Astrocyte (in vitro differentiated cells and primary cell): ENCODE measurements around the gene CYBA. TPM values are rescaled to one million over a fixed set of nuclear protein-coding genes. Genes with fewer than 3 reads are reported as not detected.
A peak's percentile ranks its signal among the peaks of the same experiment; 100 is the strongest.

Experiments used
- DNase-seq: peaks from one replicate; pipeline ENCODE4 v3.0.0-alpha.2; 2010; ENCODE audit warnings: low read depth
- FAIRE-seq: peaks from 2 replicates; lab custom pipeline; 2011; peaks lifted over from hg19 to GRCh38; lab: Jason Lieb, UNC
- H2AFZ ChIP-seq: 2 replicates; pipeline ENCODE4 v1.6.0; 2012; ENCODE audit warnings: low read depth, low read length, inconsistent platforms
- H3K27ac ChIP-seq: 2 replicates; pipeline ENCODE4 v1.5.1; 2011; ENCODE audit warnings: low read depth, low read length, inconsistent platforms
- H3K27me3 ChIP-seq: 2 replicates; pipeline ENCODE4 v1.6.0; 2011; ENCODE audit warnings: low read length, inconsistent platforms; ENCODE audit not compliant: insufficient read depth
- H3K36me3 ChIP-seq: 2 replicates; pipeline ENCODE4 v1.5.1; 2011; ENCODE audit warnings: low read length, inconsistent platforms; ENCODE audit not compliant: insufficient read depth
- H3K4me1 ChIP-seq: 2 replicates; pipeline ENCODE4 v1.5.1; 2011; ENCODE audit warnings: low read length, inconsistent platforms; ENCODE audit not compliant: insufficient read depth
- H3K4me2 ChIP-seq: 2 replicates; pipeline ENCODE4 v1.6.0; 2012; ENCODE audit warnings: low read length, inconsistent platforms
- H3K4me3 ChIP-seq: 2 replicates; pipeline ENCODE4 v1.5.1; 2011; ENCODE audit warnings: low read depth, mild to moderate bottlenecking, low read length, inconsistent platforms; ENCODE audit not compliant: insufficient read depth
- H3K79me2 ChIP-seq: 2 replicates; pipeline ENCODE4 v1.6.0; 2012; ENCODE audit warnings: mild to moderate bottlenecking, low read length, inconsistent platforms; ENCODE audit not compliant: insufficient read depth
- H3K9ac ChIP-seq: 2 replicates; pipeline ENCODE4 v1.6.0; 2012; ENCODE audit warnings: mild to moderate bottlenecking, low read length, inconsistent platforms
- H3K9me3 ChIP-seq: 2 replicates; pipeline ENCODE4 v1.5.1; 2012; ENCODE audit warnings: low read depth, mild to moderate bottlenecking, low read length, inconsistent platforms; ENCODE audit not compliant: insufficient read depth
- H4K20me1 ChIP-seq: 2 replicates; pipeline ENCODE4 v1.6.0; 2012; ENCODE audit warnings: low read length, inconsistent platforms; ENCODE audit not compliant: insufficient read depth
- H3K27ac Mint-ChIP-seq: one replicate; pipeline ENCODE4 v1.8.0; 2021; ENCODE audit warnings: mild to moderate bottlenecking, mixed read lengths; ENCODE audit not compliant: unreplicated experiment
- H3K27me3 Mint-ChIP-seq: one replicate; pipeline ENCODE4 v1.8.0; 2021; ENCODE audit warnings: low read depth, mixed read lengths; ENCODE audit not compliant: unreplicated experiment
- H3K36me3 Mint-ChIP-seq: one replicate; pipeline ENCODE4 v1.8.0; 2021; ENCODE audit warnings: low read depth, mixed read lengths; ENCODE audit not compliant: unreplicated experiment
- H3K4me1 Mint-ChIP-seq: one replicate; pipeline ENCODE4 v1.8.0; 2021; ENCODE audit warnings: low read depth, mixed read lengths; ENCODE audit not compliant: unreplicated experiment
- H3K4me3 Mint-ChIP-seq: one replicate; pipeline ENCODE4 v1.8.0; 2021; ENCODE audit warnings: mild to moderate bottlenecking, moderate library complexity, mixed read lengths; ENCODE audit not compliant: unreplicated experiment
- H3K9me3 Mint-ChIP-seq: one replicate; pipeline ENCODE4 v1.8.0; 2021; ENCODE audit warnings: mild to moderate bottlenecking, mixed read lengths; ENCODE audit not compliant: unreplicated experiment
- EZH2 ChIP-seq: IDR thresholded peaks from 2 replicates; pipeline ENCODE4 v1.6.1; 2012; ENCODE audit warnings: mild to moderate bottlenecking, low read length, inconsistent platforms; ENCODE audit not compliant: insufficient read depth
- total RNA-seq: library from RNA; stranded (reverse); gene quantifications from 2 replicates; pipeline ENCODE4 v1.2.1, GENCODE V29; 2021
- TF ChIP-seq, protein P1 (sequence below): IDR thresholded peaks from 2 replicates; pipeline ENCODE4 v1.5.1; 2011; ENCODE audit warnings: low read depth, mild to moderate bottlenecking, inconsistent platforms, low read length, moderate library complexity; ENCODE audit not compliant: insufficient read depth

Gene CYBA
- total RNA-seq, 1 donor from 2014 or later, result 236 TPM

DNA sequence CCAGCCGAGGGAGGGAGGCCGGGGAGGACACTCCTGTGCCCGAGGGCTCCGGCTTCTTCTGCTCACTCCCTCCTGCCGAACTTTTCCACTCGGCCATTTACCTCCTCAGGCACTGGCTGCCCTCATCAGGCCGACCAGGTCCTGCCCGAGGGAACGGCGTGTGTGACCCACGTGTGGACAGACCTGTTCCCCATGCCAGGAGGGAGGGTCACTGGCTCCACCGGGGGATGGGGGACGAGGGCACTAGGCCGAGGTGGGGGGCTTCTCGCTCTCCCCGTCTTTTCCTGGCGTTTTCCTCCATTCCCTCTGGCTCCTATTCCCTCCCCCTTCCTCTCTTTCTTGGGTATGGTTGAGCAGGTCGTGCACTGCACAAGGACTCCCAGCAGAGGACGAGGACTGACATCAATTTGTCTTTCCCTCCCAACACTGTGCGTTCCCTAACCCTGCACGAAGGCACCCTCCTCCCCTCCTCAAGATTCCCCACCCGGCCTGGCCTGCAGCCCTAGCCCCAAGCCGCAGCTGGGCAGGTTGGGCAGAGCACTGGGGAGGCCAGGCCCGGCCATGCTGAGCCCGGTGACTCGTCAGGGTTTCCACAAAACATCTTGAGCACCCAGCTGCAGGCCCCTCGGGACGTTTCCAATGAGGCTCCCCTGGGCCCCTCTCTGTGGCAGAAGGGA, 15.7 kb downstream of the CYBA start:
- H3K9me3 ChIP-seq, result no peaks in the 10 kb centered on the region
- H2AFZ ChIP-seq, result no peak overlapping the region
- peaks cover 15% of the 10 kb centered on the region for H3K27me3 ChIP-seq
- H3K4me3 Mint-ChIP-seq, result peak overlapping the region; percentile 68
- H3K79me2 ChIP-seq, result no peaks in the 10 kb centered on the region
- H3K4me2 ChIP-seq, result peak overlapping the region; percentile 81
- H3K4me1 ChIP-seq, result peaks cover 14% of the 10 kb centered on the region
- peaks cover 14% of the 10 kb centered on the region for H4K20me1 ChIP-seq
- DNase-seq (no peak), FAIRE-seq (no peak)
- peaks cover 9% of the 10 kb centered on the region for H3K27me3 Mint-ChIP-seq
- peaks cover 4% of the 10 kb centered on the region for H3K36me3 ChIP-seq
- peak overlapping the region; percentile 28 for H3K4me3 ChIP-seq
- peak overlapping the region; percentile 47 for H3K27ac Mint-ChIP-seq
- no peak overlapping the region for H3K27ac ChIP-seq
- peak overlapping the region; percentile 8 for H3K9ac ChIP-seq
- H3K9me3 Mint-ChIP-seq, result no peaks in the 10 kb centered on the region
- TF ChIP-seq EZH2, result no peak
- TF ChIP-seq, protein P1, sequence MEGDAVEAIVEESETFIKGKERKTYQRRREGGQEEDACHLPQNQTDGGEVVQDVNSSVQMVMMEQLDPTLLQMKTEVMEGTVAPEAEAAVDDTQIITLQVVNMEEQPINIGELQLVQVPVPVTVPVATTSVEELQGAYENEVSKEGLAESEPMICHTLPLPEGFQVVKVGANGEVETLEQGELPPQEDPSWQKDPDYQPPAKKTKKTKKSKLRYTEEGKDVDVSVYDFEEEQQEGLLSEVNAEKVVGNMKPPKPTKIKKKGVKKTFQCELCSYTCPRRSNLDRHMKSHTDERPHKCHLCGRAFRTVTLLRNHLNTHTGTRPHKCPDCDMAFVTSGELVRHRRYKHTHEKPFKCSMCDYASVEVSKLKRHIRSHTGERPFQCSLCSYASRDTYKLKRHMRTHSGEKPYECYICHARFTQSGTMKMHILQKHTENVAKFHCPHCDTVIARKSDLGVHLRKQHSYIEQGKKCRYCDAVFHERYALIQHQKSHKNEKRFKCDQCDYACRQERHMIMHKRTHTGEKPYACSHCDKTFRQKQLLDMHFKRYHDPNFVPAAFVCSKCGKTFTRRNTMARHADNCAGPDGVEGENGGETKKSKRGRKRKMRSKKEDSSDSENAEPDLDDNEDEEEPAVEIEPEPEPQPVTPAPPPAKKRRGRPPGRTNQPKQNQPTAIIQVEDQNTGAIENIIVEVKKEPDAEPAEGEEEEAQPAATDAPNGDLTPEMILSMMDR, result no peak
- H3K4me1 Mint-ChIP-seq, result peaks cover 7% of the 10 kb centered on the region
- H3K36me3 Mint-ChIP-seq, result peaks cover 9% of the 10 kb centered on the region

DNA sequence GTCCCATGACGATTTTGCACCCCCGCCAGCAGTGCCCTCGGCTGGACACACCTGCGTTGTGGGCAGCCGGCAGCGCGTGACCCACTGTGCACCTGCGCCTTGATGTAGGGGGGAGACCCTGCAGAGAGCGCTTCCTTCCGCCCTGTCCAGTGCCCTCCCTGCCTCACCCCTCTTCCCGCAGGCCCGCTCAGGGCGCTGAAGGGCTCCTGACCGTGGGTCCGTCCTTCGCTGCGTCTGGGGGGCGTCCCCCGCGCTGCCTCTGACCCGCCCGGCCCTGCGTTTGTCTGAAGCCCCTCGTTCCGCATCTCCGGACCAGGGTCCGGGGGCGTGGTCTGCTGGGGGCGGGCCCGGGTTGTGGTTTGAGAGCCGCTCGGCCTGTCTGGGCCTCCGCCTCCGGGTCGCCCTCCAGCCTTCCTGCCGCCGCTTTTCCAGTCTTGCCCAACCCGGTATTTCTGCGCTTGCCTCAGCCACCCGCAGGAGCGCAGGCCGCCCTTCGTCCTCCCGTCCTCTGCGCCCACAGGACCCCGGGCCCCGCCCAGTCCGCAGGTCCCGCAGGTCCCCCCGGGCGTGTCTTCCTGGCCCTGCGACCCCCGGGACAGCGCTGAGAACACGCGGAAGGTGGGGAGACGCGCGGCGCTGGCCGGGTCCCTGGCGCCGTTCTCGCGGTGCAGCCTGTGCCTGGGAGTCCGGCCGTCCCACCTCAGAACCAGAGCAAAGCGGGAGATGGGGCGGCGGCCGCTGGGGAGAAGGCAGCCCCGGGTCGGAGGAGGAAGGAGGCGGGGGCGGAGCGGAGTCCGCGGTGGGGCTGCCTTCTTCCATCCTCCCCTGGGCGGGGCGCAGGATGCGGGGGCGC, 16.5 kb downstream of the CYBA start:
- H3K9ac ChIP-seq, result peak overlapping the region; percentile 8
- no peak overlapping the region for H3K27ac ChIP-seq
- TF ChIP-seq EZH2, result no peak
- TF ChIP-seq, protein P1, result no peak
- Mint-ChIP-seq H3K4me1 (peaks cover 7% of the 10 kb centered on the region), H3K36me3 (peaks cover 9% of the 10 kb centered on the region), H3K9me3 (no peaks in the 10 kb centered on the region), H3K4me3 (peak overlapping the region; percentile 40), H3K27me3 (peaks cover 7% of the 10 kb centered on the region), H3K27ac (peak overlapping the region; percentile 12)
- H3K36me3 ChIP-seq, result peaks cover 4% of the 10 kb centered on the region
- no peaks in the 10 kb centered on the region for H3K79me2 ChIP-seq
- no peaks in the 10 kb centered on the region for H3K9me3 ChIP-seq
- peaks cover 14% of the 10 kb centered on the region for H4K20me1 ChIP-seq
- no peak for FAIRE-seq
- H3K4me3 ChIP-seq, result peak overlapping the region; percentile 28
- H3K27me3 ChIP-seq, result peaks cover 7% of the 10 kb centered on the region
- no peak for DNase-seq
- peaks cover 14% of the 10 kb centered on the region for H3K4me1 ChIP-seq
- peak overlapping the region; percentile 47 for H2AFZ ChIP-seq
- peak overlapping the region; percentile 81 for H3K4me2 ChIP-seq
